OCI-LY7 (cell line): ENCODE results near the gene HLA-DPA1.

ENCODE experiments used
- CTCF ChIP-seq: fragments of 200-600 bp; sonication (generic); conservative IDR thresholded peaks from 2 replicates; pipeline ENCODE4 v1.5.1; 2014; ENCODE audit warnings: mild to moderate bottlenecking, antibody characterized with exemption, low read length, moderate library complexity, mixed read lengths
- EZH2phosphoT487 ChIP-seq: fragments of 200-600 bp; sonication (generic); IDR thresholded peaks from 2 replicates; pipeline ENCODE4 v1.6.1; 2018; ENCODE audit warnings: low read depth, borderline replicate concordance, mild to moderate bottlenecking, mixed run types, antibody characterized with exemption, low read length, moderate library complexity, mixed read lengths

GRCh38 chr6:33105386-33105785 lies 31.9 kb upstream of the HLA-DPA1 start:
- no peak for TF ChIP-seq CTCF
- no peak for TF ChIP-seq EZH2phosphoT487
